SK-N-SH treated with all-trans-retinoic acid at 6 μM for 48 hours (cell line): ENCODE results near the gene HRH1.

ENCODE experiments used
- ARNTL ChIP-seq: fragments of 450-650 bp; formaldehyde crosslinking; IDR thresholded peaks from 2 replicates; pipeline ENCODE4 v1.5.0; 2020; ENCODE audit warnings: low read depth, mild to moderate bottlenecking, moderate library complexity, borderline replicate concordance
- CSRNP3 ChIP-seq: fragments of 250-450 bp; sonication (Bioruptor Pico); IDR thresholded peaks from 2 replicates; pipeline ENCODE4 v1.5.1; 2021; ENCODE audit warnings: mild to moderate bottlenecking, moderate library complexity
- ESRRG ChIP-seq: fragments of 250-450 bp; sonication (Bioruptor Pico); IDR thresholded peaks from 2 replicates; pipeline ENCODE4 v1.6.1; 2021; ENCODE audit warnings: mild to moderate bottlenecking
- GLIS3 ChIP-seq: fragments of 250-450 bp; sonication (Bioruptor Pico); IDR thresholded peaks from 2 replicates; pipeline ENCODE4 v1.5.0; 2020; ENCODE audit warnings: mild to moderate bottlenecking, moderate library complexity
- PATZ1 ChIP-seq: fragments of 250-450 bp; sonication (Bioruptor Pico); IDR thresholded peaks from 2 replicates; pipeline ENCODE4 v1.8.0; 2020; ENCODE audit warnings: mild to moderate bottlenecking, moderate library complexity, borderline replicate concordance
- PPARA ChIP-seq: fragments of 250-450 bp; sonication (Bioruptor Pico); IDR thresholded peaks from 2 replicates; pipeline ENCODE4 v1.5.0; 2020; ENCODE audit warnings: mild to moderate bottlenecking, borderline replicate concordance
- SNAI2 ChIP-seq: fragments of 250-450 bp; sonication (Bioruptor Pico); IDR thresholded peaks from 2 replicates; pipeline ENCODE4 v1.5.0; 2020; ENCODE audit warnings: mild to moderate bottlenecking, moderate library complexity
- ZFP3 ChIP-seq: fragments of 250-450 bp; sonication (Bioruptor Pico); IDR thresholded peaks from 2 replicates; pipeline ENCODE4 v1.5.0; 2020; ENCODE audit warnings: mild to moderate bottlenecking, moderate library complexity

- TF ChIP-seq ESRRG (CRISPR knock-in tag), result no peak
- no peak for TF ChIP-seq CSRNP3 (CRISPR knock-in tag)
- no peak for TF ChIP-seq GLIS3
- TF ChIP-seq PPARA (CRISPR knock-in tag), result no peak
- TF ChIP-seq ZFP3 (CRISPR knock-in tag), result no peak
- TF ChIP-seq SNAI2 (CRISPR knock-in tag), result no peak
- TF ChIP-seq ARNTL (CRISPR knock-in tag), result no peak
- no peak for TF ChIP-seq PATZ1 (CRISPR knock-in tag)
Observed at GRCh38 chr3:11228041-11228440, 73.7 kb downstream of the HRH1 start.
